Measurements from ENCODE around the gene UBE2I.

GRCh38 chr16:1323296-1324239 is 14.1 kb downstream of the UBE2I start:
- no peak for TF ChIP-seq CTCF (IDR thresholded peaks at IDR 0.05)
- TF ChIP-seq POLR2A (IDR thresholded peaks at IDR 0.05), result no peak
